Measurements from ENCODE around the gene SLC25A34. TPM values are rescaled to one million over a fixed set of nuclear protein-coding genes. Genes with fewer than 3 reads are reported as not detected.

Gene SLC25A34
- total RNA-seq, 1 donor from 2014 or later, result 0.73 TPM

- no peaks in the 10 kb centered on the region for H3K9me3 ChIP-seq (ENCODE audit: insufficient read depth, low read depth, low read length)
- DNase-seq (ENCODE audit: low read depth) (no peak), FAIRE-seq (no peak)
- no peaks in the 10 kb centered on the region for H3K27me3 ChIP-seq (ENCODE audit: insufficient read depth, low read length)
- peaks cover 67% of the 10 kb centered on the region for H3K79me2 ChIP-seq (ENCODE audit: insufficient read depth, low read length)
- TF ChIP-seq CTCF (IDR thresholded peaks at IDR 0.05; ENCODE audit: insufficient read depth, low read depth, low read length) (no peak), EZH2 (IDR thresholded peaks at IDR 0.05; ENCODE audit: insufficient read depth, low read length) (no peak)
- Mint-ChIP-seq H3K36me3 (ENCODE audit: low read depth, unreplicated experiment) (peaks cover 4% of the 10 kb centered on the region), H3K9me3 (ENCODE audit: unreplicated experiment) (no peaks in the 10 kb centered on the region), H3K4me3 (ENCODE audit: unreplicated experiment) (no peak overlapping the region), H3K27me3 (ENCODE audit: low read depth, unreplicated experiment) (no peaks in the 10 kb centered on the region), H3K4me1 (ENCODE audit: low read depth, unreplicated experiment) (peaks cover 9% of the 10 kb centered on the region), H3K27ac (ENCODE audit: unreplicated experiment) (no peak overlapping the region)
- H3K9ac ChIP-seq (ENCODE audit: low read length), result no peak overlapping the region
- peaks cover 2% of the 10 kb centered on the region for H3K36me3 ChIP-seq (ENCODE audit: insufficient read depth, low read length)
- H3K4me2 ChIP-seq (ENCODE audit: low read length), result no peak overlapping the region
- peaks cover 4% of the 10 kb centered on the region for H3K4me1 ChIP-seq (ENCODE audit: insufficient read depth, low read length)
- H2AFZ ChIP-seq (ENCODE audit: low read depth, low read length), result no peak overlapping the region
- H3K27ac ChIP-seq (ENCODE audit: low read depth, low read length), result no peak overlapping the region
- peaks cover 63% of the 10 kb centered on the region for H4K20me1 ChIP-seq (ENCODE audit: insufficient read depth, low read length)
- H3K4me3 ChIP-seq (ENCODE audit: insufficient read depth, low read depth, low read length), result no peak overlapping the region
These were observed 26.8 kb upstream of the SLC25A34 start for GRCh38 chr1:15709226-15709625.

GRCh38 chr1:15712168-15712567 lies 23.9 kb upstream of the SLC25A34 start:
- Histone ChIP-seq H3K79me2 (ENCODE audit: insufficient read depth, low read length) (peaks cover 59% of the 10 kb centered on the region), H3K9me3 (ENCODE audit: insufficient read depth, low read depth, low read length) (no peaks in the 10 kb centered on the region), H2AFZ (ENCODE audit: low read depth, low read length) (no peak overlapping the region), H4K20me1 (ENCODE audit: insufficient read depth, low read length) (peaks cover 73% of the 10 kb centered on the region), H3K27me3 (ENCODE audit: insufficient read depth, low read length) (no peaks in the 10 kb centered on the region), H3K36me3 (ENCODE audit: insufficient read depth, low read length) (peaks cover 4% of the 10 kb centered on the region), H3K27ac (ENCODE audit: low read depth, low read length) (no peak overlapping the region), H3K4me1 (ENCODE audit: insufficient read depth, low read length) (no peaks in the 10 kb centered on the region), H3K4me2 (ENCODE audit: low read length) (no peak overlapping the region), H3K9ac (ENCODE audit: low read length) (no peak overlapping the region), H3K4me3 (ENCODE audit: insufficient read depth, low read depth, low read length) (no peak overlapping the region)
- Mint-ChIP-seq H3K27me3 (ENCODE audit: low read depth, unreplicated experiment) (no peaks in the 10 kb centered on the region), H3K27ac (ENCODE audit: unreplicated experiment) (no peak overlapping the region), H3K9me3 (ENCODE audit: unreplicated experiment) (no peaks in the 10 kb centered on the region), H3K4me3 (ENCODE audit: unreplicated experiment) (no peak overlapping the region), H3K36me3 (ENCODE audit: low read depth, unreplicated experiment) (peaks cover 12% of the 10 kb centered on the region), H3K4me1 (ENCODE audit: low read depth, unreplicated experiment) (peaks cover 6% of the 10 kb centered on the region)
- DNase-seq (ENCODE audit: low read depth), result no peak
- no peak for FAIRE-seq
- TF ChIP-seq EZH2 (IDR thresholded peaks at IDR 0.05; ENCODE audit: insufficient read depth, low read length) (no peak), CTCF (IDR thresholded peaks at IDR 0.05; ENCODE audit: insufficient read depth, low read depth, low read length) (no peak)

DNA sequence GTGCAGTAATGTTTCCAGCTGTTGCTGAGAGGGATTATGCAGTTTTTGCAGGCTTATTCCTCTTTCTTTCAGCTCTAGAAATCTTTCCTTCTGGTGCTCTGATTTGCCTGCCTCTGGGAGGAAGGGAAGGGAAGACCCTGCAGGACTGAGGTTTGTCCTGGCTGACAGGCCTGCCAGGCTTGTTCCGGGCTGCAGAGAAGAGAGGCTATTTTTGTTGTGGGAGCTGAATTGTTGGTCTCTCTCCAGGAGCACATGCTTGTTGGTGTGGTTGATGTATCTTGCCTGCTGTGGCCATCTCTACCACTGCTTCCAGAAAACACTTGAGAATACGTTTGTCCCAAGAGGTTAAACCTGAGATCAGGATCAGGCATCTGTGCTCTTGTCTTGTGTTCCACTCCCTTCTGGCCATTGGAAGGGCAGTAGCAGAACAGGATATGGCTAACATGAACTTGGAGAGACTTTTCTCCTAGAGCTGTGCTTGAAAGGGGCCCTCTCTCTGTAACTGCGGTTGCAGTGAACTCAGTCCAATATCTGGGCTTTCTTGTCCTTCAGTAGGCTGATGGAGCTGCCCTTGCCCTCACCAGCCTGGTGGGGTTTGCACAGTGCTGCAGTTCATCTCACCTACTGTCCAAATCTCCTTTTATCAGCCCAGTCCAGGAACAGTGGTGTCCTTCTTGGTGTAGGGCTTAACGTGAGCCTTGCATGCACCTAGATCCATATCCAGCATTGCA lies 21.5 kb upstream of the SLC25A34 start:
- DNase-seq (ENCODE audit: low read depth), result peak; percentile 64
- TF ChIP-seq EZH2 (IDR thresholded peaks at IDR 0.05; ENCODE audit: insufficient read depth, low read length) (no peak), CTCF (IDR thresholded peaks at IDR 0.05; ENCODE audit: insufficient read depth, low read depth, low read length) (no peak)
- no peak for FAIRE-seq
- H3K27me3 ChIP-seq (ENCODE audit: insufficient read depth, low read length), result no peaks in the 10 kb centered on the region
- no peaks in the 10 kb centered on the region for H3K9me3 ChIP-seq (ENCODE audit: insufficient read depth, low read depth, low read length)
- no peak overlapping the region for H3K4me3 ChIP-seq (ENCODE audit: insufficient read depth, low read depth, low read length)
- Mint-ChIP-seq H3K36me3 (ENCODE audit: low read depth, unreplicated experiment) (peaks cover 13% of the 10 kb centered on the region), H3K4me3 (ENCODE audit: unreplicated experiment) (no peak overlapping the region), H3K4me1 (ENCODE audit: low read depth, unreplicated experiment) (peaks cover 6% of the 10 kb centered on the region), H3K27me3 (ENCODE audit: low read depth, unreplicated experiment) (no peaks in the 10 kb centered on the region), H3K9me3 (ENCODE audit: unreplicated experiment) (no peaks in the 10 kb centered on the region), H3K27ac (ENCODE audit: unreplicated experiment) (no peak overlapping the region)
- peaks cover 52% of the 10 kb centered on the region for H4K20me1 ChIP-seq (ENCODE audit: insufficient read depth, low read length)
- no peaks in the 10 kb centered on the region for H3K4me1 ChIP-seq (ENCODE audit: insufficient read depth, low read length)
- H3K4me2 ChIP-seq (ENCODE audit: low read length), result no peak overlapping the region
- H3K9ac ChIP-seq (ENCODE audit: low read length), result no peak overlapping the region
- no peak overlapping the region for H2AFZ ChIP-seq (ENCODE audit: low read depth, low read length)
- peaks cover 10% of the 10 kb centered on the region for H3K36me3 ChIP-seq (ENCODE audit: insufficient read depth, low read length)
- no peak overlapping the region for H3K27ac ChIP-seq (ENCODE audit: low read depth, low read length)
- H3K79me2 ChIP-seq (ENCODE audit: insufficient read depth, low read length), result peaks cover 37% of the 10 kb centered on the region

Measured in astrocyte (in vitro differentiated cells and primary cell).